SIG-M5 treated with dmso at 0.1 percent for 504 hours (cell line): Measurements from ENCODE around the gene P2RY14.
A peak's percentile ranks its signal among the peaks of the same experiment; 100 is the strongest.

Experiments used
- DNase-seq: peaks from one replicate; lab custom pipeline; 2025; ENCODE audit not compliant: unreplicated experiment; lab: John Stamatoyannopoulos, UW

Gene P2RY14

DNA sequence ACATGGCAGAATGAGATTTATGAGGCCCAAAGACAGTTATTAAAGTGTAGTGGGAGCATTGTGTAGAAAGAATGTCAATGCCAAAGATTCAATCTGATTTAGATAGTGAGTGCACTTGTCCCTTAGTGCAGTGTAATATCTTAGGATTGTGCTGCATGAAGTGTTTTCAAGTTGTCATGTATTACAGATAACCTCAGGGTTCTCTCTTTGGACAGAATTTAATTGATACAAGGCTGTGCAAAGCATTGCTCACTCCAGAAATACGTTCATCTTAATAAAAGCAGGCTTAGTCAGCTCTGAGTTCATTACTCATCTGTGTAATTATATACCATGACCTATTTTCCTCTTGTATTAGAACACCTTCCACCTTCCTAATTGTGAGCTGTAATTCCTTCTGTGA is 59.3 kb downstream of the P2RY14 start:
- no peak for DNase-seq

DNA sequence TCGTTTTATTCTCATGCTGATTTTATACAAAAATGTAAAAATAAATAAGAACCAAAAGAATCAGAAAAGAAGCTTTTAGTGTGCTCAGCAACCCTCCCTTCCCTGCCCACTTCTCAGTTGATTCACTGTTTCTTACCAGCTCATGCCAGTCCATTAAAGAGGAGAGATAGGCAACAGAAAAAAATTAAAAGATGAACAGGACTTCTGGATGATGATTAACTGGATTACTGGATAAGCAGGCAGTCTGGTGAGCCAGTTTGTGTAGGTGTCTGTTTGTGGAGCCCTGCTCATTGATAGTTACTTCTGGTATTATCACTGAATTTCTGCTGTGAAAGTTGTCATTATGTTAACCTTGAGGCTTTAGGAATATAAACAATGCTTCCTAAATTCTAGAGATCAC is 60.2 kb downstream of the P2RY14 start:
- DNase-seq, result no peak

DNA sequence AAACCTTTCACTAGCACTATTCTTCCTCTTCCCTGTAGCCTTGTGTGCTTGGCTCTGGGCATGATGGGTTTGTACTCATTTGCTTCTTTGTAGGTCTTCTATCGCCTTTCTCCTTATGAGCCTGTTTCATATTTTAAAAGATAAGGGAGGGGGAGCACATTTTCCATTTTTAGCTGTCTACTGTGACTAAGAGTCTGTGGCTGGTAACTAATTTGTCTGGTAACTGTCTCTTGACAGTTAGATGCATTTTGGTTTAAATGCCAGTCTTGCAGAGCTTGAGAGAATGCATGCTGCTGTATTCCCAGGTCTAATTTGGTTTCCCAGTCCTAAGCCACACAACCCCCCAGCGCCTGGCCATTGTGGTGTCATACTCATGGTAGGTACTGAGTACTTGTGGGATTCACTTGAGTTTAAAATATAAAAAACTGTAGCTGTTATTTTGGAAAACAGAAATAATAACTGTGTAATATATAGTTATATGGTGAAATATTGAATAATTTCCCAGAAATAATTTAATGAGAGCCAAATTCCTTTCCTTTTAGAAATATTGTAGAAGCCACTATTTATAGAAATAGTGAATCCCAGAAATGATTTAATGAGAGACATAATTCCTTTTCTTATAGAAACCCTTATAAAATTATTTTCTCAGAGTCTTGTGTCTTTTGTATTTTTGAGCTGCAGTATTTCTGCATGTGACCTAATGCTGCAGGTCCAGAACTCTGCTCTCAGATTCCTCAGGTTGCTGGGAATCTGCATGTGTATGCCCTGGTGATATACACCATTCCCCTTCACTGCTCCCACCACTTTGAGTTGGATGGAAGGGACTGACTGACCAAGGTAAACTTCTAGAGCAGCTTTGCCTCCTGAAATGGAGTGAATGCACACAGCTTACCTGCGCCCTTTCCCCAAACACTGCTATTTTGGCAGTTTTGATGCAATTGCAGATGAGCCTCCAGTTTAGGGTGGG is 61.4 kb downstream of the P2RY14 start:
- no peak for DNase-seq

DNA sequence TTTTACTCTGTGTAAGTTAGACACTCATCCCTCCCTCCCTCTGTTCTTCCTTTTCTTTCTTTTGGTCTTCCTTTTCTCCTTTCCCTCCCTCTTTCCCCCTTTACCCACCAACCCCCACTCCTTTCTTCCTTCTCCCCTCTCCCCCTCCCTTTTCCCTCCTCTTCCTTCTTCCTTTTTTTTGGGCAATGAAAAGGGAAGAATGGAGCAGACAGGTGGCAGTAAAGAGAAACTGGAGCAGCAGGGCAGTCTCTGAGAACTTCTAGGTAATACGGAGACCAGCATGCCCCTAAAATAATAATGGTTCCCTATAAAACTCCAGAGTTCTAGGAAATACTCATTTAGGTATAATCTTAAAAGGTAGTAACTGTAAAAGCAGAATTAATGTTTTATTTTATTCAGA is 63.9 kb downstream of the P2RY14 start:
- DNase-seq, result no peak

DNA sequence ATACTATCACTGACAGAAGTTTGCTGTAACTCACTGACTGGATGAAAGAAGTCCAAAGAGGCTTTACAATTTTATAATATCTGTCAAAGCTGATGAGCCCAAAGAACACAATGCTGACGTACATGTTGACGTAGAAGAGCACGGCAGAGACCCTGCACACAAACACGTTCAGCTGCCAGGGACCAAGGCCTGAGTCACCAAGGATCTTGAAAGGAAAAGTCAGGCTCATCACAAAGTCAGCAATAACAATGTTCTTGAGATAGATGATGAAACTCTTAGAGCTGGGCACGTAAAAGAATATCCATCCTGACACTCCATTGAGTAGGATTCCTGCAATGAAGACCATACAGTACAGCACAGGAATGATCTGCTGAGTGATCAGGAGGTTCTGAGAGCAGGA is 64.5 kb downstream of the P2RY14 start:
- DNase-seq, result no peak

DNA sequence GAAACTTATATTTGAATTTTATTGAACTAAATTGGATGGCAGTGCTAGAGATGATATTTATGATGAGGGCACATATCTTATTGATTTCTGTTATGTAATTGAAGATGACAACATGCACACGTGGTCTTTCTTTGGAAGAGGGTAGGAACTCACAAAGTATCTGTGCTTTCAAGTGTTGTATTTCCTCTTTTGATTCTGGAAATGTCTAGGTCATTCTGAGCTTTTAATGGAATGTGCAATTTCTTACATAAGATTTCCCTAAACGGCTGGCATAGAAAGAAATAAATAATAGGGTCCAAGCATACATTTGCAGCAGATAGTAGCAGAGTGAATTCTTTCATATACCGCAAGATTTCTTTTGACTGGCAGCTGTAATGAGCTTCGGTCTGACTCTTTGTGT is 65.2 kb downstream of the P2RY14 start:
- DNase-seq, result no peak

DNA sequence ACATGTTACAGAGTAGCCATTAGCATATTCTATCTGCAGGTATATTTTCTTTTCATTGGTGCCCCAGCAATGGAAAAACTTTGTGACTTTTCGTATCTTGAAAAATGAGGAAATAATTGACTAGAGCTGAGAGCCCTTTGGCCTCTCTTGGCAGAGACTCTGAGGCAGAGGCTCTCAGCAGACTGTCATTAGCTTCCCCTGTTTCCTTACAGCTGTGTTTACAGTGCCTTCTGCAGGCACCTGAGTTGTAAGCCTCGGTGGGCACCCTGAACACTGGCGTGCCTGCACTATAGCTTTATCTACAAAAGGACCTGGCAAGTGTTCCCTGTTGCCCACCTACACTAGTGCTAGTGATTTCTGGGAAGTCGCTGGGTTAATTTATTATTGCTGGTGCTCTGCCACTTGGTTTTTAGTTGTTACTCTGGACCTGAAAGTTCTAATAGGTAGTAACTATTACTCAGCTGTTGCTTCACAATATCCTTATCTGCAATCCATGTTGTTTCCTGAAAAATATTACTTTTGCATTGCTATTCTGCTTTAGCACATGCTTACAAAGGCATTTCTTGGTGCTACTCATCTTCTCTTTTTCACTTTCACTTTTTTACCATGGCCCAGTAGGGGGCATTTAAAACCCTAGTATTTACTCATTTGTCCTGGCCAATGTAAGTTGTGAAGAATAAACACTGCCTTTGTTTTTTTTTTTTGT is 67.5 kb downstream of the P2RY14 start:
- DNase-seq, result peak; percentile 38

DNA sequence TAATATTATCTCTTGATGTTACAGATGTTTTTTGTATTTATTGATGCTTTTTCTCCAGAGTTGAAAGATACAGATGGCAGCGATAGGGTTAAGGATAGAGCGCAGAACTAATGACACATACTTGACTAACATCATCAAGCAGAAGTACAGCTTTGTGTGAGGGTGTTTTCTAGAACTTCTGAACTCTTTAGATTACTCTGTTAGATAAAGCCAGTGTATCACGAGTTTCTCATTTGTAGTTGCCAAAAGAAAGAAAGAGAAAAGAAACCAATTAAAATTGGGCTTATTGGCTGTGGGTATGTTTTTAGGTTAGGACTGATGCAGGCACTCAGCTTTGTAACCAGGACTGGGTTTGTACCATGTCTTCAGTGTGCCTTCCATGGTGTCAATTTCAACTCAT is 68.7 kb downstream of the P2RY14 start:
- no peak for DNase-seq

DNA sequence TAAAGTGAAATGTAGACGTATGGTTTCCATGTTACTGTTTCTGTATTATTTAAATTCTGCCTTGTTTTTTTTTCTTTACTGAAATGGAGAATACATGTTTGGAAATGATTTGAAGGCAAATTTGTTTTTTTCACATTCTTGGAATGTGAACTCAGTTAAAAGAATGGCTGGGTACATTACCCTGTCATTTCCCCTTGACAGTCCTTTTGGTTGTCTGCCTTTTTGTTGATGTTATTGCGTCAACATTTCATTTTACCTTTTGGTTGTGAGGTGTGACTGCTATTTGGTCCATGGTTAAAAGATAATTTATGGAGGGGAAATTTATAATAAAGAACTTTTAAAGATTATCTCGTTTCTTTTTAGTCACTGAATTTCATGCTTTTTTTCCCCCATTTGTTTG is 72.1 kb downstream of the P2RY14 start:
- no peak for DNase-seq

DNA sequence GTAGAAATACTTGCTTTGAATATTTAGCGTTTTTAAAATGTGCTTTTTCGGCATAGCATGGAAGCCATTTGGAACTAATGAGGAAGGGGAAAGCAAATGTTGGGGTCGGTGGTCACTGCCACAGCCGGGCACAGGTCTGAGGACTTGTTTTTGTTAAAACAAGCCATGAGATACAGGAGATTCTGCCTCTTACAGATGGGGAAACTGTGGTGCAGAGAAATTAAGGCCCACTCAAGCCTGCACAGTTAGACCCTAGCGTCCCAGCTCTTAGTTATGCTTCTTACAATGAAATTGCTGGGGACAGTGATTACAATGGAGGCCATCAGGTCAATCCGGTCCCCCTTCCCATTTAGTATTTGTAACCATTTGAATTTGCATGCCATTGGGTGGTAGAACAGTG is 72.9 kb downstream of the P2RY14 start:
- no peak for DNase-seq

DNA sequence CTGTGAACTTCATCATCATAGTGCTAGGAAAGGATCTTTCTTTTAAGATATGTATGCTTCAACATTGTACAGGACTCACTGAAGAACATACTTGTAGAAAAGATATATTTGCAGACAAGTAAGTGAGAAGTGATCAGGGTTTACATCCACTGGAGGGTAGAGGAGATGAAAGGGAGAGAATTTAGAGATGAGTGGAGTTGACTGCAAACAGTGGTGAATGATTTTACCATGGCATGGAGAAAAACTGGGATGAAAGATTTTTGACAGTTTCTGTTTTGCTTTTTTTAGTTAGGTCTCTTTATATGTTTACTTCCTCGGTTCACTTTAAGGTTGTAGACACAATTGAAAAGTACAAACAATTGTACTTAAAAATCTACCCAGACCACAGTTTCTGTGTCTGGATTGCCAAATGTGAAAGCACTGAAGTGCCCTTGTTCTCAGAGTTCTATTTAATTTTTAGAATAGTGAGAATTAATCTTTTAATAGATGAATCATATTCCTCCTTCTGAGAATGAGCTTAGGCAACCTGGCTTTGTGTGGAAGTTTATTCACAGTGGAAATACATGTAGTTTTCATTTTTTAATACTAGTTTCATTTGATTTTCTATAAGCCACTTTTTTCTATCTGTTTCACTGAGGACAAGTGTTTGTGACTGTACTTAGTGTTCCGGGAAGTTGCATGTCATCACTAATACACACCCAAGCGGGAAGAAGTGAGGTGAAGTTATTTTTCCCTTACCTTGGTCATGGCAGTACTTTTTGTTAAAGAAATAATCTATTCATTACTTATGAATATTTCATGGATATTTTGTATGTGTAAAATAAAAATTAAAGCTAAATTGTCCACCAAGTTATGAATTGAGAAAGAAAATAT is 73.6 kb downstream of the P2RY14 start:
- DNase-seq, result no peak

DNA sequence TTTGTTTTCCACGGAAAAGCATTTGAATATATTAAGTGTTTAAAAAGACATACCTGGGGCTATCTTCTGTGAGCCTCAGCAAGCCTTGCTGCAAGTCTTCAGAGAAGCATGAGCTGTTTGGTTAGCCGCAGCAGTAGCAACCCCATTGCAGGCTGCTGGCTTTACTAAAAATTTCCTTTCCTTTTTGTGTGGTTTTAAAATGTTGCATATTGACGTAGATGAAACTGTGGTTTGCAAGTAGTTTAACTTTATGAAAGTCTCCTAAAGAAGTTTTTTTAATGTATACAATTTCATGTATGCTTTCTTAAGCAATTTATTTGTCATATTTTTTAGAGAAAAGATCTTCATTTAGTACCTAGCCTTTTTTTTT is 75.3 kb downstream of the P2RY14 start, which contains the start of gene GPR171:
TSS of gene GPR171 (minus strand) at position 166 of the 370 bp plus-strand sequence. CDS start 3,830 bp downstream, outside the sequence.
- no peak for DNase-seq

DNA sequence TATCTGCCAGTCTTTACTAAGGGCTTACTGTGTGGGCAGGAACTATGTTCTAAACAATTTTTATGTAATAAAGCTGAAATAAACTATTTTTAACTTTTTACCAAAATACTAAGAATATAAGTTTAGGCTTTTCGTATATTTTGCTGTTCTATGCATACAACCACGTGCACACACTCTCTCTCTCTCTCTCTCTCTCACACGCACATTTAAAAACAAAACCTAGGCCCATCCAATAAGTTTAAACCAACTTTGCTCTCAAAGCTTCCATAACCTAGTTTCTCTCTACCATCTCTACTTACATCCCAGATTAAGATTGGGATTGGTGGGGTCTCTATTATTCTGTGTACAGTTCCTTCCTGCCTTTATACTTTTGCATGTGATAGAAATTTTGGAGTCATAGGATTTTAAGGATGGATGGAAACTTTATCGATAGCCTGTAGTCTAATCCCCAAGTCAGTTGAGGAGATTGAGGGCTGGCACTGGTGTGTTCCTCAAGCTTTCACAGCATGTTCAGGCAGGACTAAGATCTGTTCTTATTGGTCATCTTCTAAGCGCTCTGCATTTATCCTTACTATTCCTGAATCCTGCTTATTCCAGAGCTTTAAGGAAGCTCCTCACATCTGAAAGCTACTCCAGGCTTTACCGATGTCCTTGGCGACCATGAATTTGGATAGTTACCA is 77.2 kb downstream of the P2RY14 start:
- DNase-seq, result no peak

DNA sequence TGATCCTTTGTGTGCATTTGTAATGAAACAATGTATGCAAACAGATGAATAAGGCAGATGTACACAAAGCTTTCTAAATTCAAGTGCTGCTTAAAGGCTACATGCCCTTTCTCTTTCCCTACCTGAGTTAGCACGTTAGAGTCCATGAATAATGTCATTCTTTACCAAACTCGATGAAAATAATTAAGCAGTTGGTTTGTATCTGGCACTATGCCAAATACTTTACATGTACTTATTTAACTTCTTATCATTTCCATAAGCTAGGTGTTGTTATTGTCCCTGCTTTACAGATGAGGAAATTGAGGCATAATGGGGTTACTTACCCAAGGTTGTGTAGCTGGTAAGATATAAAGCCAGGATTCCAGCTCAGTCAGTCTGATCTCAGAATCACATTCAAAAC is 77.8 kb downstream of the P2RY14 start:
- DNase-seq, result no peak

DNA sequence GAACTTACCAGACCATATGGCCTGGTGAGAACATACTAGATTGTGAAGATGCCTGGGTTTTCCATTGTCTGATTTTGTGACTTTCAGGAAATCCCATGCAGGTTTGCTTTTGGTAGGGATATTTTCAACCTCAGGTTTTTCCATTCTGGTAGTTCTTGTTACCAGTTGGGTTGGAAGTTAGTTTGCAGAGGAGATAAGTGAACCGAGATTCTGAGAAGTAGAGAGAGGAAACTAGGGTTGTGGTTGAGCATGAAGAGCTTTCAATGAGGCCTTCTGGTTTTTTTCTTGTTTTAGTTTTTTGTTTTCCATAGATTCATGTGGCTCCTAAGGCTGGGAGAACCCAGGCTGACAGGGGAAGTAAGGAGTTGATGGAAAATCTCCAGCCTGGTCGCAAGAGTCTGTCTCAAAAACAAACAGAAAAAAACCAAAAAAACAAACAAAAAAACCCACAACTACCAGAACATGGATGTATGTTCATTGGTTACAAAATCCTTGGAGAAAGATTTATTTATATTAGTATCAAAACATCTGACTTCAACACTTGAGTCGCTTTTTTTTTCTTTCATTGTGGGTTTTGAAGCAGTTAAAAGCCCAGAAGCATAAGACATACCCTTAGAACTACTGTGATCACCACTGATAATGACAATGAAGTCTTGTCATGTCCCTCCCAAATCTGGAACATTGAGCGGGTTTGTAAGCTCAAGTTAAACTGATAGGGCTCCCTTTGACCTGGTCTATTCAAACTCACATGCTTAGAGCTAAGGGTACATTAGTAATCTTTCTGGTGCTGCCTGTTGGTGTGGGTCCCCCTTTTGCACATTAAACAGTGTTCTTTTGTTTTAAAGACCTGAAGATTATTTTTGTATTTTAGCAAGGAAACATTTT is 78.5 kb downstream of the P2RY14 start:
- DNase-seq, result no peak

DNA sequence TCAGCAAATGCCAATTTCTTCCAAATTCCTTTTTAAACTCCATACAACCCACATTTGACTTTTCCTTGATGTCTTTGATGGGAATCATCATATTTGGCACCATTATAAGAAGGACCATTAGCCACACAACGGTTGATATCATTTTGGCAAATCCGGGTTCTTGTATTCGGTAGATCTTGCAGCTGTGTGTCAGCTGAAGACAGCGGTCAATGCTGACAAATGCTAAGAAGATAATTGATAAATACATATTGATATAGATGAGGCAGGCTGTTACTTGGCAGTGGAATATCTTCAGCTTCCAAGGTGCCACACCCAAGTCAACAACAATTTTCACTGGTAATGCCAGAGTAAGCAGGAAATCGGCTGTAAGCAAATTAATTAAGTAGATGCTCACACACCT is 79.5 kb downstream of the P2RY14 start:
- DNase-seq, result no peak

DNA sequence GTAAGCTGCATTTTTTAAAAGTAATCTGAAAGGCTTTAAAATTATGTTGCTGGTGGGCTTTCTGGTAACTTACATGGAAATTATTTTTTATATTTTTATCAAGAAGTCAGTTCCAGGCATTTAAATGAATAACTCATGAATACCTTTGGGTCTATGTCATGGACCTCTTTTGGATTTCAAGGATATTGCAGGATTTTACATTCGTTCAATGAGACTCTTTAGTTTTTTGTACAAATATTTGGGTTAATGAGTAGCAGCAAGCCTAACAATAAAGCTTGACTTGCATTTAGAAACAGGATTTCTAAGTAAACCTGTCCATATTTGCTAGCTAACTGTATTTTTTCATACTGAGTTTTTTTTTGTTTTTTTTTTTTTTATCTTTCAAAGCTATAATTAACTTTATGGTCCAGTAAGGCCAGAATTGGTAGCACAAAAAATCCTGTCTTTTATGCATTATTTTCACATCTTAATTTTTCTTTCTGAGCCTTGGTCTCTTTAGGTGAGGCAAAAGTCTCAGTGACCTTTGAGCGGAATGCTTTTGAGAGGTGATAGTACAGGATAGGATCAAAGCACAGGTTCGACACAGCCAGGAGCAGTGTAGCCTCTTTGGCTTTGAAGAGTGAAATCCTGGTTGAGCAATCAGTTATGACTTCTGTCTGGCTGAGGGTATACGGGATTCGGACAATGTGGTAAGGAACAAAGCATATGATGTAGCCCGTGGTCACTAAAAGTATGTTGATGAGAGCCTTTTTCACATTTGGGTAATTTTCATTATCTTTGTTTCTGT is 80.2 kb downstream of the P2RY14 start:
- no peak for DNase-seq

DNA sequence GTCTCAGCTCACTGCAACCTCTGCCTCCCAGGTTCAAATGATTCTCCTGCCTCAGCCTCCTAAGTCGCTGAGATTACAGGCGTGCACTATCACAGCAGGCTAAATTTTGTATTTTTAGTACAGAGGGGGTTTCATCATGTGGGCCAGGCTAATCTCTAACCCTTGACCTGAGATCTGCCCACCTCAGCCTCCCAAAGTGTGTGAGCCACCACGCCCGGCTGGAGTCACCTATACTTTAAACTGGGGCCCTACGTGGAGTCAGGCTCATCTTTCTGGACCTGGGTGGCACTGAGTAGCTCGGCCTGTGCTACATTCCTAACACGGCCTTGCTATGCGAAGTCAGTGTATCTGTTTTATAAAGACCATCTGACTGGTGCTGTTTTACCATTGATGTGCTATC is 81.1 kb downstream of the P2RY14 start:
- DNase-seq, result no peak

DNA sequence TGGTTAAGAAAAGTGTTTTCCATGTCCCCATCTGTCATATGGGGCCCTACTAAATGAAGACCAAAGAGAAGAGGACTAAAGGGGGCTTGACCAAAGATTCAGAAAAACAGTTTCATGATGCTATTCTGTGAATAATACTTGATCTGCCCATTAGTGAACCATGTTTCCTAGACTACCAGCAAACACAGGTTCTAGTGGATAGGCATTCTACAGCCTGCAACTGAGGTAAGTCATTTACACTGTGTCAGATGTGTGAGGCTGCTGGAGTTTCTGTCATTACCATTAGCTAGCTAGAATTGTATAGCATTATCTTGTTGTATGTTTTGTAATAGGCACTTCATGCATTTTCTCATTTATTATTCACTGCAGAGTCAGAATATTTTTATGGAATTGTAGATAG is 81.9 kb downstream of the P2RY14 start:
- DNase-seq, result no peak
